ENCODE measurements around the gene SMIM7. TPM values are rescaled to one million over a fixed set of nuclear protein-coding genes. Genes with fewer than 3 reads are reported as not detected.

The SMIM7 gene
- total and polyA plus RNA-seq, 2 experiments from 2014 or later, result 67.2 to 88.2 TPM

GRCh38 chr19:16621165-16621800 is 38.7 kb downstream of the SMIM7 start:
- no peak for TF ChIP-seq CTCF (IDR thresholded peaks at IDR 0.05; ENCODE audit: low read depth, low read length)
- Histone ChIP-seq H3K36me3 (no peaks in the 10 kb centered on the region), H3K27me3 (no peaks in the 10 kb centered on the region), H3K27ac (no peak overlapping the region), H3K9me3 (ENCODE audit: low read depth) (no peaks in the 10 kb centered on the region), H3K4me1 (ENCODE audit: low read depth) (peaks cover under 1% of the 10 kb centered on the region), H3K4me3 (no peak overlapping the region)
- no peak for DNase-seq (ENCODE audit: low read depth in 1 of 2, low spot score in 1 of 2)

GRCh38 chr19:16620584-16620983 is 39.4 kb downstream of the SMIM7 start:
- Histone ChIP-seq H3K4me3 (no peak overlapping the region), H3K4me1 (ENCODE audit: low read depth) (no peaks in the 10 kb centered on the region), H3K36me3 (no peaks in the 10 kb centered on the region), H3K9me3 (ENCODE audit: low read depth) (no peaks in the 10 kb centered on the region), H3K27ac (no peak overlapping the region), H3K27me3 (no peaks in the 10 kb centered on the region)
- DNase-seq (ENCODE audit: low read depth in 1 of 2, low spot score in 1 of 2), result no peak
- TF ChIP-seq CTCF (IDR thresholded peaks at IDR 0.05; ENCODE audit: low read depth, low read length), result no peak

GRCh38 chr19:16620018-16620417 is 39.9 kb downstream of the SMIM7 start:
- H3K27ac ChIP-seq, result no peak overlapping the region
- no peak for TF ChIP-seq CTCF (IDR thresholded peaks at IDR 0.05; ENCODE audit: low read depth, low read length)

GRCh38 chr19:16619457-16619856 is 40.5 kb downstream of the SMIM7 start:
- no peak for TF ChIP-seq CTCF (IDR thresholded peaks at IDR 0.05; ENCODE audit: low read depth, low read length)
- DNase-seq (ENCODE audit: low read depth in 1 of 2, low spot score in 1 of 2), result no peak
- no peaks in the 10 kb centered on the region for H3K9me3 ChIP-seq (ENCODE audit: low read depth)
- H3K4me3 ChIP-seq, result no peak overlapping the region
- no peaks in the 10 kb centered on the region for H3K27me3 ChIP-seq
- H3K4me1 ChIP-seq (ENCODE audit: low read depth), result no peaks in the 10 kb centered on the region
- no peaks in the 10 kb centered on the region for H3K36me3 ChIP-seq
- no peak overlapping the region for H3K27ac ChIP-seq

More at GRCh38 chr19:16620018-16620417, 39.9 kb downstream of the SMIM7 start:
- no peaks in the 10 kb centered on the region for H3K36me3 ChIP-seq
- no peaks in the 10 kb centered on the region for H3K4me1 ChIP-seq (ENCODE audit: low read depth)
- H3K9me3 ChIP-seq (ENCODE audit: low read depth), result no peaks in the 10 kb centered on the region
- no peaks in the 10 kb centered on the region for H3K27me3 ChIP-seq
- DNase-seq (ENCODE audit: low read depth in 1 of 2, low spot score in 1 of 2), result no peak
- no peak overlapping the region for H3K4me3 ChIP-seq

GRCh38 chr19:16618248-16618647 is 41.7 kb downstream of the SMIM7 start:
- Histone ChIP-seq H3K27ac (no peak overlapping the region), H3K9me3 (ENCODE audit: low read depth) (no peaks in the 10 kb centered on the region), H3K4me1 (ENCODE audit: low read depth) (no peaks in the 10 kb centered on the region), H3K27me3 (no peaks in the 10 kb centered on the region), H3K36me3 (no peaks in the 10 kb centered on the region), H3K4me3 (no peak overlapping the region)
- TF ChIP-seq CTCF (IDR thresholded peaks at IDR 0.05; ENCODE audit: low read depth, low read length), result no peak
- DNase-seq (ENCODE audit: low read depth in 1 of 2, low spot score in 1 of 2), result no peak
